GM21526 (cell line): ENCODE measurements around the gene DIPK1A.

Source experiments
- ATAC-seq: cut with Tn5 transposase; IDR thresholded peaks from one replicate; pipeline ENCODE4 v1.9.1; 2021; ENCODE audit warnings: moderate library complexity; ENCODE audit not compliant: unreplicated experiment, low FRiP score

The DIPK1A gene

DNA sequence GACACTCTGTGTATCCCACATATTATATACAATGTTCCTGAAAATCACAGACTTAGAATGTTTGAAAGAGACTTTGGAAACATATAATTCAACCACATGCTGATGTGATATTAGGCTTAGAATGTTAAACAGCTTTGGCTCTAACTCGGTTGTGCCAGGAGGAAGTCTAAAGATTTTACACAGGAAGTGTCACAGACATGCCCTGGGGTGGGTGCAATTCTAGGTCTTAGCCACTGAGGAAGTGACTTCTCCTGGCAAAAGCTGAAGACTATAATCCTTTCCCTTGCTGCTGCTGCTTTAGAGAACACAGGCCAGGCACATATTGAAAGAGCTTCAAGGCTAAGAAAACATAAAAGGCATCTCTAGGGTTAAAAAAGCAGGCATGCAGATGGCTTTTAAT, 78.4 kb downstream of the DIPK1A start:
- no peak for ATAC-seq

DNA sequence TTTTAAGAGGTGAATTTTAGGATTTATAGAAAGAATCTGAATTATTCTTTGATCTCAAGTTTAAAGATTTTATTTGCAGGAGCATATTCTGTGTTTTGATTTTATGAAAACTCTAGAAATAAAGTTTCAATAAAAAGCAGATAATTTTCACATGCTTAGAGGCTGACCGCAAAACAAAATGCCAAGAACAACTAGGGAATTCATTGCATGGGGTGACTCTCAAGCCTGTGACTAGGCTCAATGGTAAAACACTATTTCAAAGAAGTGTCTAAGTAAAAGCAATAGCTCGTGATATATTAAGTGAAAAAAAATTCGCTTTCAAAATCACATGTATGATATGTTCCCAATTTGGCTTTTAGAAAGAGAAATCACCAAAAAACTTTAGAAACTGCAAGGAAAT, 79.9 kb downstream of the DIPK1A start:
- ATAC-seq: no peak

DNA sequence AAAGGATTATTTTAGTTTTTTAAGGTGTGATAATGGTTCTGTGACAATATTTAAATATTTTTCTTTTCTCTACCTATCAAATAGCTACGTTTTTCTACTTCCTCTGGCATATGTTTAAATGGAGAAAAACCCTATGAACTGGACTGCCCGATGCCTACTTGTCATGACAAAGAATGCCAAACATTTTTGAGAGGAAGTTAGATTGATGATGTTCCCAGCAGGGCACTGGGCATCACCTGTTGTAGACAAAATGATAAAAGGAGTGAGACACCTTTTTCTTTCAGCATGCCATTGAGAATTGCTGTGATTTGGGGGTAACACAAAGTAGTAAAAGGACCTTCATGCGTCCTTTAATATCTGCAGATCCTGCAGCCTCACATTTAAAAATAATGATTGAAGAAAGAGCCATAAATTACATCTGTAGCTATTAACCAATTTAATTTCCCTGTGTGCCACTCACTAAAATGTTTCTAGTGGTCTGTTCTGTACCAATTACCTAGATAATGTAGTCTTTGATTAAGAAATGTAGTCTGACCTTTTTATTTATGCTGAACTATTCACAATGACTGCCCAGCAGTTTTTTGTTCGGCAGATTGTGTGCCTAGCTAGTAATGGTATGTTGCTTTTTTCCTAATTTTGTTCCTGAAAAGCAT, 81.8 kb downstream of the DIPK1A start:
- ATAC-seq: no peak

DNA sequence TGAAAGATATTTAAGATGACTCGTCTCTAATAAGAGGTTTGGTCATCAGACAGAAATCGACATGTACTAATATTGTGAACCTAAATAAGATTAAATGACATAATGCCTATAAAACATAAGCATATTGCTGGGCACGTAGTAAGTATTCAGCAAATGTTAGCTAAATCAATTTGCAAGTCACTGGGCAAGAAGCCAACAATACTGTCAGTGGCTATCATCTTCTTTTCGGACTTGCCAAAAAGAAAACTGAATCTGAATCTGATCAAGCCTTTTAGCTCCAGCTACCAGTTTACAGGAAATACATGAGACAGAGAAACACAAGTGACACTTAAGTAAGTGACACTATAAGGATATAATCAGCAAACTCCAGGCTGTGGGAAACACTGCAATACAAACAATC, 83.5 kb downstream of the DIPK1A start:
- no peak for ATAC-seq

DNA sequence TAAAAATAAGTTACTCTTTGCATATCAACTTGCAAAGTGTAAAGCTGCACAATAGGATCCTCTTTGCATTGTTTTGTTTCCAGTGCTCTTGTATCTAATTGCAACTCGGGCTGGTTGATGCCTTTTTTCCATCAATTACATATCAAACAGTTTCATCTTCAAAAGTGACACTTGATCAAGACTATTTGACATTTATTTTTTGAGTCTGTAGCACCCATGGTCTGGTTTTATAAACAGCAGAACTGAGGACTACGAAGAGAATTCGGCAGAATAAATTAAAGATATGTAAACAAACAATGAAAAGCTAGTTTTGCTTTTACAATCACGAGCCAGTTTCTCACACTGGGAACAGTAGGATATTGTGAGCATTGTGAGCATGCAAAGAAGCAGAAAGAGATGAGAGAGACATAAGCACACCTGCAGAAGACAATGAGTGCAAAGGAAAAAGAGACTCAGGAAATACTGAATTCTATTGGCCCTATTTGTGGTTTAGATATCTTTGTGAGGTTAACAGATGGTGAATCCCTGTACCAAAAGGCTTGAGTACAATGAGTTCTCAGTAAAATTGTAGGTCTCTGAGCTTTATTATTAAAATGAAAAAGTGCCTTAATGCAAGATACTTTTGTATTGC, 84.1 kb downstream of the DIPK1A start:
- ATAC-seq: no peak

DNA sequence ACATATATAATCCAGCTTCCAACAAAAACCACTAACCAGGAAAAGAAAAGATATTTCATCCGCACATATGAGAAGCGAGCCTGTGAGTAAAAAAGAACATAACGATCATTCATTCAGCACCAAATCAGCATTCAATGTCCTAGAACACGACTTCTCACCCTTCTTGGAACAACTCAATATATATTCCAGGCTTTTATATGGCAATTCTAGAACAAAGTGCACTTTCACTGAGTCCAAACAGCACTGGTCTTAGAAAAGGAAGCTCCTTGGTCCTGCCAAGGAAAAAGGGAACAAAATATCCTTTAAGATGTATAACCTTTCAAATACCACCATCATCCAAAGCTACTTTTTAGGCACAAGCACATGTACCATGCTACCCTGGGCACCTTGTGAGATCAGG, 84.9 kb downstream of the DIPK1A start:
- no peak for ATAC-seq

DNA sequence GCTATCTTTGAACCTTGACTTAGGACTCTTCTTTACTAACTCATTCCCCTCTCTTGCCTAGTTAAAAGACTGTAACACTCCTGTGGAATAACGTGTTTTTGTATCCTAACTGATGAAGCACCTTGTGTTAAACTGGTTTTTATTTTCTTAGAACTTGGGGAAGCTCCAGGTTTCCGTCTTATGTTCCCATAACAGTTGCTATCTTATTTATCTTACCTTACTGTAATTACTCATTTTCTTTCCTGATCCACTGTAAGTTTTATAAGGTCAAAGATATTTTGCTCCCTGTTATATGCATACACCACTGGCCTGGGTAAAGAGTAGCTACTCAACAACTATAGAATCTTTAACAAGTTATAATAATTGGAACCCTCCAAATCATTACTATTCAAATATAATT, 86.3 kb downstream of the DIPK1A start:
- ATAC-seq: no peak

DNA sequence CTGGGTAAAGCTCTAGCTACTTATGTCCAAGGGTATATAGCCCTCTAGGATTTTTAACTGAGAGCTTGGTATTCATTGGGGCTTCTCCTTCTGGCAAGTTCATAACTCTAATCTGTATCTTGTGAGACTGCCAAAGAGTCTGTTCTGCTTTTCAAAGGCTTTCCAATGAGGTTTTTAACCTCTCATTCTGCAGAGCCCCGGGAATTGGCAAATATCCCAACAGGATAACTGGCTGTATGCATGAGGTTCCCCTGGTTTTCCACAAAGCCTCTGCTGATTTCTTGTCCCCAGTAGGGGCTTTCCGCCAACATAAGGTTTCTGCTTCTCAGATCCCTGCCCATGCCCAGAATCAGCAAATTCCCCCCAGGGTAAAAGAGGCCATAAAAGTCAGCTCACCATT, 88.5 kb downstream of the DIPK1A start:
- ATAC-seq: no peak

DNA sequence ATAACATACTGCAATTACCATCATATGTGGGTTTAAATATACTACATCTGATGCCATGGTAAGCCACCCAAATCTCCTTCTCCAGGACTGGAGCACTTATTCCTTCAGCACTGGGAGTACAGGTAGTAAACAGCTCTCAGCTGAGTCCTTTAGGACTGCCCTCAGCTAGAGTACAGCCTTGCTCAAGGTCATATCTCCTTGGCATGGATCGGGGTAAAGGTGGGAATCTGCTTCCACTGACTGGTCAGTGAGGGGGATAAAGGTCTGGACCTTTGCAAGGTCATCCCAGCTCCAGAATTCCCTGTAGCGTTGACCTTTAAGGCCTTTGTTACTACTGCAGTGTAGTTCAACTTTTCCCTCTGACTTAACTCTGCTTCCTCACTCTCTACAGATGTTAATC, 90.7 kb downstream of the DIPK1A start:
- ATAC-seq: no peak

DNA sequence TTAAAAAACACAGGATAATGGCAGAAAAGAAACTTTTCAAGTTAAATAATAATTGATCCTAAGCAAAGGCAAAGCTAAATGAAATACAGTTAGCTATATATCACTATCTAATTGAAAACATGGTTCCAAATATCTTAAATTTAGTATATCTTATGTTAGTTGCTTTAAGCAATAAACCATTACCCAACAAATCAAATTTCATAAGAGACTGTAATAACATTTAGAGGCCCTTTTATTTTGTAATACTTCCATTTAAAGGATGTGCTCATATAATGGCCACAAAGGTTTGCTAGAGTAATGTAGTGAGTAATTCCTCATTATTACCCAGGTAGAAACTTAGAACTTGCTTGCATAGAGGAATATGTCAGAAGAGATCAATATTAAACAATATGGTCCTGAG, 97.1 kb downstream of the DIPK1A start:
- no peak for ATAC-seq

DNA sequence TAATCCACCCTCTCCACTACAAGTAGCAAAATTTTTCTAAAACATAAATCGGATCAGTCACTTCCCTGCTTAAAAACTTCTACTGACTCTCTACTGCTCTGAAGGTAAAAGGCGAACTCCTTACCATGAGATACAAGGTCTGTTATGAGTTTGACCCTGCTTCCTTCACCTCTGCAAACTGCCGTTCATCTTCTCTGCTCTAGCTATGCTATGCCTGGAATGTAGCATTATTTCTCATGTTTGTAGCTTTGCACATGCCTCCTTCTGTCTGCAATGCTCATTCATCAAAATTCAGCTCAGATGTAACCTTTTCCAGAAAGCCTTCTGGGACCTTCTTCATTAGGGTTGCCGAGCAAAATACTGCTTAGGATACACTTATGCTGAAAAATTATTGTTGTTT, 98.7 kb downstream of the DIPK1A start:
- no peak for ATAC-seq

DNA sequence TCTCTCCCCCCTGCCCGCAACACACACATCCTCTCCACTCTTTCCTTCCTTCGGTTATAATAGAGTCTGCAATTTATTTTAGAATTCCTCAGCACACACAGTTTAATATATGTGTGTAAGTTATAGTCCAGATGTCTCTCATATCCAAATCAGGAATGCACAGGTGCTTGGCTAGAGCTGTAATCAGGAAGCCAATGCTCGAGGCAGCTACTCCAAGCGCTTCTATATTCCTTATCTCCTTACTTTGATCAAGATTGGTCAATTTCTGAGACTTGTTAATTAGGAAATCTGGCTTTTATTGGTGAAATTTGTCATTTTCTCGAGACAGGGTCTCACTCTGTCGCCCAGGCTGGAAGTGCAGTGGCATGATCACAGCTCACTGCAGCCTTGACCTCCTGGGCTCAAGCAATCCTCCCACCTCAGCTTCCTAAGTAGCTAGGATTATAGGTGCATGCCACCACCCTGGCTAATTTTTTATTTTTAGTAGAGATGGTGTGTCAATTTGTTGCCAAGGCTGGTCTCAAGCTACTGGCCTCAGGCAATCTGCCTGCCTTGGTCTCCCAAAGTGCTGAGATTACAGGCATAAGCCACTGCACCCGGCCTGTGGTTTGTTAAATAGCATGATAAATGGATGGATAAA, 101.7 kb downstream of the DIPK1A start:
- no peak for ATAC-seq

DNA sequence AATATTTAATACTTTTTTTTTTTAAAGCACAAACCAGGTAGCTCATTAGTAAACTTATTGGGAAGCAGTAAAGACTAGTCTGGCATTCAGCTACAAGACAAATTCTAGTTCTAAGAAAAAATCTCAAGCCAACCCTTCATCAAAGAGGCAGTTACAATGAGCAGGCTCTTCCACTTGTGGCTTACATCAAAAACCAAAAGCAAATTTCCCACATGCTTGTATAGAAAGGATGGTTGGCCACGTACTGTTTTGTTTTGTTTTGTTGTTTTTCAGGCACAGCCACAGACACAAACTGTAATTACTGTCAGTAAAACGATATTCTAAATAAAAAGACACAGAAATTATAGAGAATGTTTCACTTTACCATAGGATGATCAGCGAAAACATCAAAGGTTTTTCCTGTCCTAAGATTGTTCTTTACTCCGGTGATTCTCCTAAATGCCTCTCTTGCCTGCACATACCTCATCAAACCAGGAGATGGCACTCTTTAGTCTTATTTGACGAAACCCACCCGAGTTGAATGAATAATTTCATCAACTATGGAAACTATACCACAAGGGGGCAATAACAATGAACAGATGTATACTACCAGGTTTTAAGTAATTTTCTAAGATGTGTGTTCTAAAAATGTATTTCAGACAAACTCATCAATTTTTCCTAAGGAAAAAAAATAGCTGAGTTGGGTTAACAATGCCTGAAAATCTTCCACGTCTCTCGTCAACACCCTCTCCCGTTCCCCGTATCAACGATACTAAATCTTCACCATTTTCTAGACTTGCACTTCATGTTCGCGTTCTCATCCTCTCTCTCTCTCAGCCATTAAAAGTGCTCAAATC, 102.5 kb downstream of the DIPK1A start:
- ATAC-seq: peak; percentile 70

DNA sequence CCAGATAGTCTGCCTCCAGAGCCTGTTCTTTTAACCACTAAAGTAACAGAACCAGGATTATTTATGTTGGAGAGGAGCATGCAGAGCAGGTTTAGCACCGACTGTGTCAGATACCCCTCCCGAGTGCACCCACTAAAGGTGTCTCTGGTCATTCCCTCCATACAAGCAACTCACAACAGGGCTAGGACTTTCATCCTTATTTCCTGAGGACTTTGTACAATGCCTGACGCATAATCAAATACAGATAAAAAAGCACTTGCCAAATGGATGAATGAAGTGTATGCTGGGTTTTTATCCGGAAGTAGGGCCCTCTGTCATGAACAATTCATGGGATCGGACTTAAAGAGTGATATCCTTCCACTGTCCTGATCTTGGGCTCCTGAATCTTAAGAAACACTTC, 103.4 kb downstream of the DIPK1A start:
- no peak for ATAC-seq

DNA sequence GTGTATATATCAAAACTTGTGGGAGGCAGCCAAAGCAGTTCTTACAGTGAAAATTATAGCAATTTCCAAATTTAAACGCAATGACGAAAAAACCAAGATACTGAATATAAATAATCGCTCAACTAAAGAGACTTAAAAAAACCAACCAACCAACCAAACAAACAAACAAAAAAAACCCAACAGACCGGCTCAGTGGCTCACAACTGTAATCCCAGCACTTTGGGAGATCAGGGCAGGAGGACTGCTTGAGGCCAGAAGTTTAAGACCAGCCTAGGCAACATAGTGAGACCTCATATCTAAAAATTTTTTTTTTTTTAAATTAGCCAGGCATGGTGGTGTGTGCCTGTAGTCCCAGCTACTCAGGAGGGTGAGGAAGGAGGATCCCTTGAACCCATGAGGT, 106.0 kb downstream of the DIPK1A start:
- ATAC-seq: no peak

DNA sequence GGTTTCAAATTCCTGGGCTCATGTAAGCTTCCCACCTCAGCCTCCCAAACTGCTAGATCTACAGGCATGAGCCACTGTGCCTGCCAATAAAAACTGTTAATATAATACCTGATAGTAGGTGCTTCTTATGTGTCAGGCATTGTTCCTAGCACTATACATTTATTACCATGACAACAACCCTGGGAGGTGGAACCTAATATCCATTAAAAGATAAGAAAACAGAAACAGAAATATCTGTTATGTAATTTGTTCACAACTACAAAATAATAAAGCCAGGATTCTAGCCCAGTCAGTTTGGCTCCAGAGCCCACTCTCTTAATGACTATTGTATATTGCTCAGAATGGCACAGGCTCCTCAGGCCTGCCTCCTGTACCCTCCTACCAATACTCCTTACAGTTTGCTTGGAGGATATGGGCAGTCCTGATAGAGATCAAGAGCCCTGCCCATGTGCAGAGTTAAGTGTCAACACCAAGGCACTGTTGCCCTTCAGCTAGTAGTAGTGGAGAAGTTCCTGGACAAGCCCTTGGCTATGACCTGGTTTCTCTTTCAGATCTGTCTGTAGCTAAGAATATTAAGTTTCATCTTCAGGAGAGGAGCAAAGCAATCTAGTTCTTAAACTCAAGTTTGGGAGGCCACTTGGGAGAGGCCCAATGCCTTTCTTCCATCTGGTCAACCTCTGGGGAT, 107.0 kb downstream of the DIPK1A start:
- ATAC-seq: no peak

DNA sequence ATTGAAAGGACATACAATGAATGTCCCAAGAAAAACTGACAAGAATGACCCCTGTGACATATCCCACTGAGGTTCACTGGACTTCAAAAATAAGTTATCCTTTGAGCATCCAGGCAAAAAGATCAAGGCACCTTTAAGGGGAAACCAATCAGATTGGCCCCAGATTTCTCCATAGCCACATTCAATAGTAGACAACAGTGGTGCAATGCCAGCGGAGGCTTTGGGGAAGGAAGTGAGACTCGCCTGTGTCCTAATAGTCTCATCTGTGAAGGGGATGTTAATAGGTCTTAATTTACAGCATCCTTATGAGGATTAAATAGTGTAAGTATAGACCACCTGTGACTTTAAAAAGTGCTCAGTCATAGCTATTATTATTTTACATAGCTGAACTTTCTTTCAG, 108.0 kb downstream of the DIPK1A start:
- ATAC-seq: no peak

DNA sequence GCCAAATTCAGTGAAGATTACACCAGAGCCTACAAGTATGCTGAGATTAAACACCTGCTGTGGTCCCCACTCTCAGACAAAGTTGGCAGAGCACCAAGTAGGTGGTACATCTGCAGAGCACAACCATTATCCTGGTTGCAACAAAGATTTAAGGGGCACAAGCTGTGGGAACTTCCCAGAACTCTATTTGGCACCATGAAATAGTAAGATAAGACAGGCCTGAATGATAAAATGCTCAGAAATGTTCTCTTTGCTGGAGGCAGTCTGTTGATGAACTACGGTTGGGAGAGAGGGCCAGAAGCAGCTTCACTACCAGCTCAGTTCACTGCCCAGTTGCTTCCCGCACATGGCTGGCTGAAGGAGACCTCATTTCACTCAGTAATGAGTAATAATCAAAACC, 109.5 kb downstream of the DIPK1A start:
- ATAC-seq: no peak

DNA sequence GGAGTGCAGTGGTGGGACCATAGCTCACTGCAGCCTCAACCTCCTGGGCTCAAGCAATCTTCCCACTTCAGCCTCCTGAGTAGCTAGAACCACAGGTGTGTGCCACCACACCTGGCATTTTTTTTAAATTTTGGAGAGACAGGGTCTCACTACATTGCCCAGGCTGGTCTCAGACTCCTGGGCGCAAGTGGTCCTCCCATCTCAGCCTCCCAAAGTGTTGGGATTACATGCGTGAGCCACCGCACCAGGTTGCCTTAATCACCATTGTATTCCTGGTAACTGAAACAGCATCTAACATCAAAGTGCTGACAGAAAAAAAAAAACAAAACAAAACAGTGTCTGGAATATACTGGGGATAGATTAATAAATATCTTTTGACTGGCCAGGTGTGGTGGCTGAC, 111.2 kb downstream of the DIPK1A start:
- ATAC-seq: no peak

DNA sequence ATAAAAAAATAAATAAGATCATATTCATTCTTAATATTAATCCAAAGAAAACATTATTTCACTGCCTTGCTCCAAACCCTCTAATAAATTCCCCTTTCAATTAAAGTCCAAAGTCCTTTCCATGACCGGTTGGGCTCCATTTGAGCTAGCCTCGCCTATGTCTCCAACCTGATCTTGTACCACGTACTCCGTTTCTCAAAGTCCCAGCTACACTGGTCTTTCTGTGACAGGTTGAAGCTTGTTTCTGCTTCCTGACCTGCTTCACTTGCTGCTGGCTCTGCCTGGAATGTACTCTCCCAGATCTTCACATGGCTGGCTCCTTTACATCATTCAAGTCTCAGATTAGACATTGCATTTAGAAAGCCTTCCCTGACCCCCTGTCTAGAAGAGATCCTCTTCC, 113.1 kb downstream of the DIPK1A start:
- ATAC-seq: no peak

DNA sequence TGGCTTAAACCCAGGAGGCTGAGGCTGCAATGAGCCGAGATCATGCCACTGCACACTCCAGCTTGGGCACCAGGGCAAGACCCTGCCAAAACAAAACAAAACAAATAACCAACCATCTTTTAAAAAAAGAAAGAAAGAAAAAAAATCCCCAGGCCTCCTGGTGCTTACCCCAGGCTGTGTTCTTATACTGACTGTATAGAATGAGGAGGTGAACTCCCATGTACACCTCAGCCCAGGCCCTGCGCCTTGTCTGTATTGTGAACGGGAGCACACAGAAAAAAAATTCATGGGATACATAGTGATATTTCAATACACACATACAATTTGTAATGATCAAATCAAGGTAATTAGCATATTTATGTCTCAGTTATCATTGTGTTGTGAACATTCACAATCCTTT, 115.4 kb downstream of the DIPK1A start:
- no peak for ATAC-seq
